Activated gamma-delta T cell (primary cell): ENCODE results near the gene RALGAPB.
"Not testable (repeated sequence)": the region's sequence is repeated elsewhere in the genome, so short reads cannot be mapped to it uniquely, and the experiment has no call there.

ENCODE experiments used
- DNase-seq: peaks from one replicate; lab custom pipeline; 2025; lab: John Stamatoyannopoulos, UW

RALGAPB gene

DNA sequence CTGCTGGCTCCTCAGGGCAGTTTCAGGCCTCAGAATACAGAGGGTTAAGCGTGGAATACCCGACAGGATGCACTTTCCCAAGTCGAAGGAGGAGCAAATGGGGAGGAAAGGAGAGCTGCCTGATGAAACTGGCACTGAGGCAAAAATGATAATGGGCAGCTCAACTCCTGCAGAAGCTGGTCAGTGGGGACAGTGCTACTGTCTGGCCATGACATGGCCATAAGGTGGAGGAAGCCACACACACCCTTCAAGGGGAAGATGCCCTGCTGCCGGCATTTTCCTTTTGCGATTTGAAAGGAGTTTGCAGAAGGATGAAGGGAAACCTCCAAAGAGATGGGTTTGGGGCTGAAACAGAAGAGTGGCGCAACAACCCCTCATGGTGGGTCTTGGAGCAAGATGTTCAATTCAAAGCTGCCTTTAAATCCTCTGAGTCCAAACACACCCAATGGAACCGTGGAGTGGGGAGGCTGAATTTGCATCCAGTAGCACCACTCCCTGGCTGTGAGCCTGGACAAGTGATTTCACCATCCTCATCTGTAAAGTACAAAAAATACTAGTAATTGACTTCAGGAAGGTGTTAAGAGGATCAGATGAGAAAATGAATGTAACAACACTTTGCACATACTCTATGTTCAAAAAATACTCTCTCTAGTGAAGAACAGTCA is 111.6 kb downstream of the RALGAPB start:
- DNase-seq: no peak

DNA sequence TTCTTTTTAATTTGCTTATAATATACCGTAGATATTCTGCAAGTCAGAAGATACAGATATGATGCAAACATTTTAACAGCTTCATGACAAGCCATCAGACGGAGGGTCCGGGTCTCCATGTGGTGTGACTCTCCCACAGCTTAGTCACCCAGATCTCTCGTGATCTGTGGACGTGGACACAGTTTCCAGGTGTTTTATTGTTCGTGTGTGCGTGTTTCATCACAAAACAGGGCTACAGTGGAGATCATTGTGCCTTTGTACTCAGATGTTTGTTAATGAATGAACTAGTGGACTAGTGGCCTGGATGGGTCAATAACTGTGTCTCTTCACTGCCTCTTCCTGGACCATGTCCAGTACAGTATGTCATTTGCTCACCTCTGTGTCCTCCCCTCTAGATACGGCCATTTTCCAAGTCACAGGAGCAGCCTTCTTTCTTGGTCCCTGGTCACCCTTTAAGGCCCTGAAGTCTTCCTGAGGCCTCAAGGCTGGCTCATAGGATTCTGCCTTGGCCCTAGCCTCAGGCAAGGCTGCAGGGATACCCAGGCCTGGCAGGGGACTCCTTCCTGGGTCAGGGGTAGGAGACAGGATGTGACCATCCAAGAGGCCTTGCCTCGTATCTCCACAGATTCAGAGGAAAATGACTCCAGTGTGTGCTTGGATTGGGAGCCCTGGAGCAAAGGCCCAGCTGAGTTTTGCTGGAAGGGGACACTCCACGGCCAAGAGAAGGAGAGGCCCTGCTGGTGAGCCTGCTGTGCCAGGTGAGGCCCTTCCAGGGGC is 112.9 kb downstream of the RALGAPB start:
- DNase-seq: no peak

DNA sequence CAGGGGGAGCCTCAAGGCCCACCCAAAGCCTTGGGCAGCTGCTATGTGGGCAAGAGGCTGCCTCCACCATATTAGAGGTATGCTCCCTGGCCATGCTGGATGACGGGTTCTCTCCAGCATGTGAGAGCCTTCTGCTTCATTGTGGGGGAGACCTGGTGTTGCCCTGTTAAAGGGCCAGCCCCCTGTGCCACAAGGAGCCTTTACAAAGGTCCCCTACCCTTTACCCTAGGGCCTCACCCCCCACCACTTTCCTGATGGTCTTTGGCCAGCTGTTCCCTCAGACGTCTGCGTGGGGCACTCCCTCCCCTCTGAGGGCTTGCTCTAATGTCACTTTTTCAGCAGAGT is 113.5 kb downstream of the RALGAPB start:
- no peak for DNase-seq

DNA sequence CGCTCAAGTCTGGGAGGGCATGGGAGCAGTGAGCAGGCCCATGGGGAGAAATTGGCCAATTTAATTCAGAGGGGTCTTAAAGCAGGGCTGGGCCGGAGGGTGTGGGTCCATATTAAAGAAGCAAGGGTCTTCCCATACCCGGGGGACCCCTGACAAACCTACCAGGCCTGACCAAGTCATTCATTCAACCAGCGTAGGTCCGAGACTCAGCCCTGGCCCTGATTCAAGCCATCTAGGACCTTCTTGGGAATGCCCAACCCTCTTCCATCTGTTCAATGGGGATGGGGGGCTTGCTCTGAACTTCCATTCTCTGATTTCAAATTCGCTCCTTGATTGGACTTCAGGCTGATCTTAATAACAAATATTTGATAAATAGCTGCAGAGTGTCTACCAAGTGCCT is 115.7 kb downstream of the RALGAPB start:
- DNase-seq: no peak

DNA sequence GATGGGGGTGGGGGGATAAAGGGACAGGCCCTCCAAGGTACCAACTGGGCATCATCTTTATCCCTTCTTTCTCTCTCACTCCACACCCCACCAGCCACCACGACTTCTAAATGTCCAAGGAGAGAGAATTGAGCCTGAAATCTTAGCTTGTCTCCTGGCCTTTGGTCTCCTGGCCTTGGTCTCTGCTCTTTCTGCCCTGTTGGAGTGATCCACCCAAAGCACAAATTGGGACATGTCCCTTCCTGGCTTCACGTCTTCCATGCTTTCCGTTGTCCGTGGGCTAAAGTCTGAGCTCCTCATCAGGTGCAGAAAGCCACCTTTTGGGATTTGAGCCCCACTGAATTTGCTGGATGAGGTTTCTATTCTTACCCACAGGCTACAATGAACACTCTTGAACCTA is 116.7 kb downstream of the RALGAPB start:
- DNase-seq: no peak

DNA sequence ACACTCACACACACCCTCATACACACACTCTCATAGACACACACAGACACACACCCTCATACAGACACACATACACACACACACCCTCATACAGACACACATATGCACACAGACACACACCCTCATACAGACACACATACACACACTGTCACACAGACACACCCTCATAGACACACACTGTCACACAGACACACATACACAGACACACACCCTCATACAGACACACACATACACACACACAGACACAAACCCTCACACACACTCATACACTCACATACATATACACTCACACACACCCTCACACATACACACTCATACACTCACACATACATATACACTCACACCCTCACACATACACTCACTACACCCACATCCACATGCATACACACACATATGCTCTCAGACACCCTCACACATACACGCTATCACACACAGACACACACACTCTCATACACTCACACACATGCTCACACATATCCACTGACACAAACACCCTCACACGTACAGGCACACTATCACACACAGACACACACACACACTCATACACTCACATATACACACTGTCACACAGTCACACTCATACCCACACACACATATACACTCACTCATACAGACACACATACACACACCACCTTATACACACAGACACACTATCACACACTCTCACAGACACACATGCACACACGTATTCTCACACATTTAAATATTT is 117.5 kb downstream of the RALGAPB start:
- DNase-seq: no peak

DNA sequence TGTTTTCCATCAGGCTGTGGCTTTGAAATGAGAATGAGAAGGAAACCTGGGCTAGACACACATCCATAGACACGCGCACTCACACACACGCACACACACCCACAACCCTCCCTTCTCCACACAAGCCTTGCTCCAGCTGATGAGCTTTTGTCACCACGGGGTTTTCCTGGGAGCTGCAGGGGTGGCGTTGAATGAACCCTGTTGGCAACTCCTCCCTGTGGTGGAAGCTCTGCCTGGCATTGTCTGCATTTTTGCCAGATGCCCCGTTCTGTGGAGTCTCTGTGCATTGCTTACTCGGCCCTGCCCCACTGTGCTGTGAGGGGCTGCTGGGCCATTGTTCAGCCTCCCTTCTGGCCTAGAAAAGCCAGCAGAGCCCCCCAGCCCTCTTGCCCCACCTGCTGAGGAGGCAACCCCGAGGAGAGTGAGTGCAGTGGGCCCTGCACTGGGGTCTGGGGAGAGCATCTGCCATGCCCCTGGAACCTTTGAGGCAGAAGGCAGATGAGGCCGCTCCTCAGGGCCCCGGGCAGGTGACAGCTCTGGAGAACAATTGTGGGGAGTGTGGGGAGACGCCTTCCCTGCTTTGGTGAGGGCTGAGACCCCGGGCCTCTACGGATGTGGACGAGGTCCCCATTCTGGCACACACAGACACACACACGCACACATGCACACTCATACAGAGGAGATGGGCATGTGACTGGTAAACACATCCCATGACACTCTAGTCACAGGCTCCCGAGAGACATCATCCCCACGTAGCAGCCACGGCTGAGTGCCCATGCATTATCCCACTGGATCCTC is 118.2 kb downstream of the RALGAPB start:
- DNase-seq: no peak

DNA sequence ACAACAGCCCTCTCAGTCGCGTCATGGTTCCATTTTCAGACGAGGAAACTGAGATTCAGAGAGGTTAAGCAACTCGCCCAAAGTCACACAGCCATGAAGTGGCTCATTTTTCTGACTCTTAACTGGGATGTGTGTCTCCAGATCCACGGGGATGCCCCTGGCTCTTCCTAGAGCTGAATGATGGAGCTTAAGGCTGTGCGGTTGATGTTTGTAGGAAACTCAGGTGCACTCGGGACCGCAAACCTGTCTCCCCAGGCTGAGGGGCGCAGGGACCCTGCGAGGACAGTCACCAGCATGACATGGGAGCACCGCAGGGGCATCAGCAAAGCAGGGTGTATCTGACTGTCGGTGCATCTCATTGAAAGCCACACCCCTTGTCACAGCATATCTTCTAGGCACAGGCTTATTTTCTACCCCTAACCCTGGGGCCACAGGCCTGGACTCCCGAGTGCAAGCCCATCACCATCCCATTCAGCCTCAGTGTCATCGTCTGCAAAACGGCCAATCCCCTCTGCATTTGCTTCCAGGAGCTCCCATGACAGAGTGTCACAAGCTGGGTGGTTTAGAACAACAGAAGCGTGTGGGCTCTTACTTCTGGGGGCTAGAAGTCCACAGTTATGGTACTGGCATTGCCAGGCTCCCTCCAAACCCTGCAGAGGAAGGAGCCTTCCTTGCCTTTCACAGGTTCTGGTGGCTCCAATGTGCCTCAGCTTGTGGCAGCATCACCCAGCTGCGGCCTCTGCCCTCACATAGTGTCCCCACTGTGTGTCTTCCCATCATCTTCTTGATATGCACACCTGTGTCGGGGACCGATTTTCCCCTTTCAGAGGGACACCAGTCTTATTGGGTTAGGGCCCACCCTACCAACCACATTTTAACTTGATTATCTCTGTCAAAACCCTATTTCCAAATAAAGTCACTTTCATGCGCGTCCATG is 119.1 kb downstream of the RALGAPB start:
- DNase-seq: no peak

DNA sequence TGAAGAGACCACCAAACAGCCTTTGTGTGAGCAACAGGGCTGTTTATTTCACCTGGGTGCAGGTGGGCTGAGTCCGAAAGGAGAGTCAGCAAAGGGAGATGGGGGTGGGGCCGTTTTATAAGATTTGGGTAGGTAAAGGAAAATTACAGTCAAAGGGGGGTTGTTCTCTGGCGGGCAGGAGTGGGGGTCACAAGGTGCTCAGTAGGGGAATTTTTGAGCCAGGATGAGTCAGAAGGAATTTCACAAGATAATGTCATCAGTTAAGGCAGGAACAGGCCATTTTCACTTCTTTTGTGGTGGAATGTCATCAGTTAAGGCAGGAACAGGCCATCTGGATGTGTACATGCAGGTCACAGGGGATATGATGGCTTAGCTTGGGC is 119.8 kb downstream of the RALGAPB start:
- not testable (repeated sequence) for DNase-seq

DNA sequence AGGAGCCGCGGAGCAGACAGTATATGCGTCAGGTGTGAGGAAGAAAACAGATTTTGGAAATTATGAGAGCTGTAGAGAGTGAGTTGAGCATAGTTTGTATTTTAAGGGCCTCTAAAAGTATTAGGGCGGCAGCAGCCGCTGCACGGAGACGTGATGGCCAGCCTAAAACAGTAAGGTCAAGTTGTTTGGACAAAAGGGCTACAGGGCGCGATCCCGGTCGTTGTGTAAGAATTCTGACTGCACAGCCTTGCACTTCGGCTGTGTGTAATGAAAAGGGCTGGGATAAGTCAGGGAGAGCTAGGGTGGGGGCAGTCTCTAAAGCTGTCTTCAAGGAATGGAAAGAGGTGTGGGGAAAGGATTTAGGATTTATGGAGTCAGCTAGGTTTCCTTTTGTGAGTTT is 121.6 kb downstream of the RALGAPB start:
- DNase-seq: not testable (repeated sequence)

DNA sequence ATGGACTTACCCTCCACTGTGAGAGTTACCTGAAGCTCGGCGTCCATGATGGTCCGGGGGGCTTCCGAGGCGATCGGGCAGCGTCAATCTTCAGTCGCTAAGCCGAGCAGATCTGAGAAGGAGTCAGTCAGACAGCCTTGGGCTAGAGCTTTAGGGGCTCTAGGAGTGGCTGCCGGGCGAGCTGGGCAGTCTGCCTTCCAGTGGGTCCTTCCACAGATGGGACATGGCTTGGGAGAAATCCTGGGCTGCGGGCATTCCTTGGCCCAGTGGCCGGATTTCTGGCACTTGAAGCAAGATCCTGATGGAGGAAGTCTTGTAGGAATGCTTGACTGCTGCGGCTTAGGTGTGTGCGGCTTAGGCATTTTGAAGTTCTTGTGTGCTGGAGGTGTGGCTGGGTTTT is 123.2 kb downstream of the RALGAPB start:
- not testable (repeated sequence) for DNase-seq

DNA sequence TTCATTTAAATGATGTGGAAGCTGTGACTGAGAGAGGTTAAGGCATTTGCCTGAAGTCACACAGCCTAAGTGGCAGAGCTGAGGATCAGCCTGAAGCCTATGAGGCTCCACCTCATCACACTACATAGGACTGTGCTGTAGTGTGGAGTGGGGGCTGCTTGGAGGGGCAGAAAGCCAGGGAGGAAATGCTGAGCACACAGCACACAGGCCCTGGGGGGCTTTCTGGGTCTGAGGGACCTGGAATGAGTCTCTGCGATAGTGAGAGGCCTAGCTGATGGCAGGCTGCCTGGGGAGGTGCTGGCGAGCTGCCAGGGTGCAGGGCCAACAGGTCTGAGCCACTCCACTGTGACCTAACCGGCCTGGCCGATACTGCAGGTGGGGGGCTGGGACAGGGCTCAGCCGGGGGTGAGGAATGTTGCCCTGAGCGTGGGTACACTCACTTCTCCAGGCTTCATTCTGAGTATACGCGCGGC is 126.8 kb downstream of the RALGAPB start:
- DNase-seq: no peak

DNA sequence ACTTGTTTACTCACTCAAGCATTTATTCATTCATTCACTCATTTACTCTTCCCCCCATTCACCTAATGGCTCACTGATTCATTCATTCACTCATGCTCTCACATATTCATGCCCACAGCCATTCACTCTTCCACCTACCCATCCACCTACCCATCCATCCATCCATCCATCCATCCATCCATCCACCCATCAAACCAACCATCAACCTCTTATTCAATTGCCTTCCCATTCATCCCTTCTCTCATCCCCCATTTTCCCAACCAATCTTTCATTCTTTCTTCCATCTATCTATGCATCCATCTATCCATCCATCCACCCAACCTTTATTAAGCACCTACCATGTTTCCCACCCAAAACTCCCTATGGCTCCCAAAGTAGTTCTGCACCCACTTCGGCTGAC is 127.4 kb downstream of the RALGAPB start:
- no peak for DNase-seq

DNA sequence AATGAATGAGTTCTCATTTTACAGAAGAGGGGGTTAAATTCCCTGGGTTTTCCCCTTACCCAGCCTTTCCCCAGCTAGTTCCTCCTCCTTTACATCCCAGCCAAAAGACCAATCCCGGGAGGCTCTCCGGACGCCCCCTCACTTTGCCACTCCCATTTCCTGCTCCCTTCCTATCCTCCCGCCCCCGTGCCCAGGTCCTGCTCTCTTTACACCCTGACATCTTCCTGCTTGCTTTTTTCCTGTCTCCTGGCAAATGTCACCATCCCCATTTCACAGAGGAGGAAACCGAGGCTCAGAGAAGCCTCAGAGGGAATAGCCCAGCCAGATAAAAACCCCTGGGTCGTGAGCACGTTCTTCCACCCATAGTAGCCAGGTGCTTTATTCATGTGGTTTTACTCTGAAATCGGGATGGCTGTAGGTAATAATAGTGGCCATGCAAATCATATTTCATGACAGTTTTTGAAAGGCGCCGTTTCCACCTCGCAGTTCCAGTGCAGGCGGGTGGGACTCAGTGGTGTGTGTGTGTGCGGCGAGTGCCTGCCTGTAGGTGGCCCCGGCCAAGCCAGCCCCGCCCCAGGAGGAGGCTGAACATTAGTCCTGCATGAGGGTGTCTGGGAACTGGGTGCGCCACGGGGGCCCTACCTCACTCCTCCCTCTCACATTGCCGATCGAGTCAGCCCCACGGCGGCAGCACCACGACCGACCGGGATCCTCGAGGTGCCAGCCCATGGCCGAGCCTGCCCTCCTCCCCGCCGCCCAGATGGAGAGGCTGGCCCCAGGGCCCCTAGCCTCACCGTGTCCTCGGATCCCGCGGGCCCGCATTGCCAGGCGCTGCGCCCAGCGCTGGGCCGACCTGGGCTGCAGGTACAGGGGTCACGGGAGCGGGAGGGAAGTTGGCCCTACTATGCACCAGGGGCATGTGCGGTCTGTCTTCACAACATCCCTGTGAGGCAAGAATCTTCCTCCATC is 128.9 kb downstream of the RALGAPB start, which contains the start of gene ARHGAP40:
TSS of gene ARHGAP40 (plus strand) at position 594 of the 969 bp plus-strand sequence.
- no peak for DNase-seq

DNA sequence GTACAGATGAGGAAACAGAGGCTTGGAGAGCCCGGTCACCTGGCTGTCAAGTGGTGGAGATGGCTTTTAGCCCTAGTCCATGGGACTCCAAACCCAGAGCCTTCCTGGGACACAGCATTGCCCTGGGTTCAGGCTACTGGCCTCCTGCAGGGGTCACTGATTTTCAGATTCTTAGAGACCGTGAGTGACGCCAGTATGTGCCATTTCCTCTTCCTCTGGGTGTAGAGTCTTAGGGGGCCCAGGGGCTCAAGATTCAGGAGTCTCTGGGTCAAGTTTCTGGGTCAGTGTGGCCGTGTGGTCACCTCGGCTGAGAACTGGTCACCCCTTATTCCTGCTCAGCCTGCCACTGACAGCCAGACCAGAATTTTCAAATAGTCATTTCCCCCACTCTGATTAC is 129.5 kb downstream of the RALGAPB start:
- DNase-seq: no peak

DNA sequence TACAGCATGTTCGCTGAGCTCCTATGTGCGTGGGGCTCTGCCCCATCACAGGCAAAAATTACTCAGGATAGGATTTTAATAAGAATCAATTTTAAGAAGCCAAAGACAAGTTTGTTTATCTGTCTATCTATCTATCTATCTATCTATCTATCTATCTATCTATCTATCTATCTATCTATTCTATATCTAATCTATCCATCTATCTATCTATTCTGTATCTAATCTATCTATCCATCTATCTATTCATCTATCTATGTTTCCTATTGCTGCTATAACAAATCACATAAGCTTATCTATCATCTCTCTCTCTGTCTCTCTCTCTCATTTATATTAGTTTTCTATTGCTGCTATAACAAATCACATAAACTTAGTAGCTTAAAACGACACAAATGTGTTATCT is 130.6 kb downstream of the RALGAPB start:
- DNase-seq: no peak

DNA sequence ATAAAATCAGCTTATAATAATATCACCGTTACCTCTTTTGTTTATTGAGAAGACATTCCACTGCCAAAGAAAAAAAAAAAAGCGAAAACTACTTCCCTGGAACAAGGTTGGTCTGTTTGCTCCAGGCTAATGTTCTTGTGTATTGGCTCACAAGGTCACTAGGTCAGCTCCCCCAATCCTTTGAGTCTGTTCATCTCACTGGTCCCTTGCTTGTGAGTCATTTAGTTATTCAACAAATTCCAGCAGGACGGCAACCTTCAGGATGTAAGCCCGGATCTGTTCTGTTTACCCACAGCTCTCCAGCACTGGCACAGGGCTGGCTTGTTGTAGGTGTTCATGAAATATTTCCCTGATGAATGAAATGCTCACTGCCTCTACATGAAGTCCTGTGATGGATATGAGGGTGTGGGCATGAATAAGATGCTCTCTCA is 132.2 kb downstream of the RALGAPB start:
- DNase-seq: no peak

DNA sequence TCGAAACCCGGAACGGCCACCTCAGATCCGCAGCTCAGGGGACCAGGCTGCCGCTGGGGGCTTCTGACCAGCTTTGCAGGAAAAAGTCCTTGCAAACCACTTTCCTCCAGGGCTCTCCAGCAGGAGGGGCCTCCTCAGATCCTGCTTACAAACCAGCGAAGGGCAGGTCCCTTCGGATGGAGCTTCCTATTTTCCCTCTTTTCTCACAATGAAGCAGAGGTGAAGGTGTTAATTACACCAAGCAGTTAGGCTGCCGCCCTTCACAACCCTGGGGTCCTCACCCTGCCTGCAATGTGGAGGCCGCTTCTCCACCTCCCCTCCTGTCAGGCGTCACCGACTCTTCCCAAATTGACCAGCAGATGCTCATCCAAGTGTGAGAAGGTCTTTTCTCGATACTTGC is 134.7 kb downstream of the RALGAPB start:
- DNase-seq: no peak

DNA sequence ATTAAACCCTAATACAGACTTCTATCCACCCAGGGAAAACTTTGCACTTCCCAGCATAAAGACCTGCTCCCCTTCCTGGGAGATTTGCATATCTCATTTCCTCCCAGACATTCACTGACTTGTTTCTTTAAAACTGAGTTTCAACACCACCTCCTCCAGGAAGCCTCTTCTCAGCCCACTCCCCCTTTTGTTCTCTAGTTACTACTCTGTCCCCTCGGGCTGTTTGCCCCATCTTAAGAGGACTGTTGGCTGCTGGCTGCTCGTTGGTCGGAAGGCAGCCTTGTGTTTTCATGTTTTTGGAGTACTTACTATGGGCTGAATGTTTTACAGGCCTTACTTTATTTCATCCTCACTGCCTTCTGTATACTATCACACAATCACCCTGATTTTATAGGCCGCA is 135.5 kb downstream of the RALGAPB start:
- no peak for DNase-seq

DNA sequence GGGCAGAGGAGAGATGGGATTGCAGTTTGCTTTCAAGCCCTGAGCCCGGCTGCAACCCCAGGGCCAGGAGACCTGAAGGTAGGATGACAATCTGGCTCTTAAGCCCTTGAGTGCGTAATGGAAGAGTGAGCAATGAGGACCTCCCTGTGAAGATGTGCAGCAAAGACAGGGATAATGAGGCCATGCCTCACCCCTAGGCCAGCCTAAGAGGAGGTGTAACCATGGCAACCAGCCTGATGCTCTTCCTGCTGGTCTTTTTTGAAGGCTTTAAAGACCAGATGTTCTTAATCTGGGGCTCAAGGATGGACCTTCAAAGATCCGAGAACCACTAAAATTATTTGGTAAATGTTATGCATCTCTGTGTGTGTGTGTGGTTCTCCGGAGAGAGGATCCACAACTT is 137.2 kb downstream of the RALGAPB start:
- no peak for DNase-seq
